Stimulated activated CD8-positive, alpha-beta memory T cell treated with anti-CD3 and anti-CD28 coated beads, Interleukin-15, amount 100 ng/mL, for 4 hours (primary cell): ENCODE measurements around the gene TRIO.
"Not testable (repeated sequence)": the region's sequence is repeated elsewhere in the genome, so short reads cannot be mapped to it uniquely, and the experiment has no call there.

Source experiments
- DNase-seq, 2 donors: peaks; one replicate each; pipeline ENCODE4 v3.0.0-alpha.2; 2020; ENCODE audit warnings: low read depth in 2 of 2

TRIO gene

GRCh38 chr5:14386884-14387624 lies 243.9 kb downstream of the TRIO start:
- DNase-seq, result no peak

- no peak for DNase-seq
These were observed 245.6 kb downstream of the TRIO start for GRCh38 chr5:14388741-14389140.

DNA sequence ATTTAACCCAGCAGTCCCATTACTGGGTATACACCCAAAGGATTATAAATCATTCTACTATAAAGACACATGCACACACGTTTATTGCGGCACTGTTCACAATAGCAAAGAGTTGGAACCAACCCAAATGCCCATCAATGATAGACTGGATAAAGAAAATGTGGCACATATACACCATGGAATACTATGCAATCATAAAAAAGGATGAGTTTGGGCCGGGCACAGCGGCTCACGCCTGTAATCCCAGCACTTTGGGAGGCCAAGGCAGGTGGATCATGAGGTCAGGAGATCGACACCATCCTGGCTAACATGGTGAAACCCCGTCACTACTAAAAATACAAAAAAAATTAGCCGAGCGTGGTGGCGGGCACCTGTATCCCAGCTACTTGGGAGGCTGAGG lies 249.4 kb downstream of the TRIO start:
- DNase-seq, result not testable (repeated sequence)

DNA sequence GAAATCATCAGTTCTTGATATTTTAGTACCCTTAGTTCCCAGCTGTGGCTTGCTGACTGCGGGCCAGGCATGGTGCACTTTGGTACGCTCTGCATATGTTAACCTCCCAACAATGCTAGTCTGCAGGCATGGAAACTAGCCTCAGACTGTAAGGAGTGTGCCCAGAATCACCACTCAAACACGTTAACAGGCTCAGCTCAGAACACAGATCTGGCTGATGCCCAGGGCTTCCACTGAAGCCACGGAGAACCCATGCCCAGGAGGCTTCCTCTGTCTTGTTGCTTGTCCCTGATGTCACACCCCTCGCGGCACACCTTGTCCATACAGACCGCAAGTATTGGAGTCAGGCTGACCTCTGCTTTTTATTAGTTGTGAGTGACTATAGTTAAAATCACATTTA lies 251.2 kb downstream of the TRIO start:
- no peak for DNase-seq

- DNase-seq, result no peak
These were observed 252.3 kb downstream of the TRIO start for GRCh38 chr5:14395411-14395810.

GRCh38 chr5:14396066-14396465 lies 252.9 kb downstream of the TRIO start:
- no peak for DNase-seq

GRCh38 chr5:14396737-14397136 lies 253.6 kb downstream of the TRIO start:
- no peak for DNase-seq

DNA sequence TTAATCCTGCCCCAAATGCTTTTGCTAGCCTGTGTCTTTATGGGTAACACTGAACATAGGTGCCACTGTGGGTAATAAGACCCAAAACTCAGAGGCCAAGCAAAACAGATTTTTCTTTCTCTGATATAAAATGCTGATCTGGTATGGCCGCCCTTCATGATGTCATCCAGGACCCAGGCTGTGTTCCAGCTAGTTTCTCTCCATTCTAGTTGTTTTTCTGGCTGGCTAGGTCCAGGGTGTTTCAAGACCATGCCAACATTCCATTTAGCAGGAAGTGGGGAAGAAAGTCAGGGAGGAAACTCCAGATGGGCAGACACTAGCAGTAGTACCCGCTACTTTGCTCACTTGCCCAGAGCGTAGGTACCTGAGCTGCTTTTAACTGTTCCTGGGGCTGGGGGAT lies 254.6 kb downstream of the TRIO start:
- no peak for DNase-seq

DNA sequence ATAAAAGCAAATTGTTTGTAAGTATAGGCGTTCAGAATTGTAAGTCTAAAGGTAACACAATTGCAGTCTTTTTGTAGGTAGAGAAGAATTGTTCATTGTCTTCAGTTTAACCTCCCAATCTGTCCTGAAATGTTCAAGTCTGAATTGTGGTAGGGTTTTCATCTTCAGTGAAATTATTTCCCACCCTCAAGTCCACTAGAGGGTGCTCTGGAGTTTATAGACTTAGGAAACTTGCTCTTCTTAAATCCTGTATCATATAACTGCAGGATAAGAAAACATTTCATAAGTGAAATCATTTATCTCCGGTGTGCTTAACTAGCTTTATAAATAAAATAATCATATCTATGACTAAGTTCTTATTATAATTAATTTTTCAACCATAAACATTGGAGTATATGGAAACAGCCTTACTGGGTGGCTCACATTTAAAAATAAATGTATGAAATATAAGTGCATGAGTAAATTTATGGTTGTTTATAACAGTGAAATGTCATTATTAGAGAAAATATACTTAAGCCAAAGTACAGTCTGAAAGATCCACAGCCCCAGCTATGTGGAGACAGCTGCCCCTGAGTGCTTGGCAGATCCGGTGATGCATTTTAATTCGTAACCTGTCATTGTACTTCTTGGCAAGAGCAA lies 256.0 kb downstream of the TRIO start:
- DNase-seq, result no peak

GRCh38 chr5:14400085-14400484 lies 256.9 kb downstream of the TRIO start:
- no peak for DNase-seq

- no peak for DNase-seq
These were observed 257.5 kb downstream of the TRIO start for GRCh38 chr5:14400611-14401010.

DNA sequence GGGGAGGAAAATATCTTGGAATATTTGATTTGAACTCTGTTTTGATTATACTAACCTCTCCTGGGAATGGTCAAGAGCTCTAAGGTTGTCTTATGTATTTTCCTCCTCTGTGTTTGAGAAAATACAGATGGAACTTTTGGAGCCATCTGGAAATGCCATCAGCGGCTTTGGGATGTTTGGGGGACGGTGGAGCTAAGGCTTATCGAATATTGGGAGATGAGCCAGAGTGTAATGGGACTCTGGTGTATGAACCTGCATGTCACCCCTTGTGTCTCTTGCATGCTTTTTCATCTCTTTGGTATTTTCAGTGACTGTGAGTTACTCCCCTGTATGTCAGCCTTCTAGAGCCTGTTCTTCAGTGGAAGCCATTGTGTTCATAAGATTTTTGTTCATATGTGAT lies 258.5 kb downstream of the TRIO start:
- no peak for DNase-seq

- no peak for DNase-seq
These were observed 259.3 kb downstream of the TRIO start for GRCh38 chr5:14402424-14402823.

- no peak for DNase-seq
These were observed 261.6 kb downstream of the TRIO start for GRCh38 chr5:14404780-14405179.

DNA sequence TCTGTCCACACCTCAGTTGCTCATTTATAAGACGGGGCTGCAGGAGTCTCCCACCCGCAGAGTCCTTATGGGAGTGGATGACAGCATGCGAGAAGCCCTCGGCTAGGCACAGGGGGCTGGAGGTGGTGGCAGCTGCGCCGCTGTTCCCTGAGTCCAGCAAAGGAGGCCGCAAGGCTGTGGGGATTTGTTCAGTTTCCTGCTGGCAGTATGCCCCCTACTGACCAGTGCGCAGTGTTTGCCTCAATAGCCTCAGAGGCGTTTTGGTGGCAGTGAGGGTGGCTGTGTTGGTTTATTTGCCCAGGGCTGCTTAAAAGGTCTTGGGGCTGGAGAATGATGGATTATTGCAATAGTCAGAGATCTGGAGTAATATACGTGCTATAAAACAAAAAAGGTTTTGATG lies 262.1 kb downstream of the TRIO start:
- no peak for DNase-seq

DNA sequence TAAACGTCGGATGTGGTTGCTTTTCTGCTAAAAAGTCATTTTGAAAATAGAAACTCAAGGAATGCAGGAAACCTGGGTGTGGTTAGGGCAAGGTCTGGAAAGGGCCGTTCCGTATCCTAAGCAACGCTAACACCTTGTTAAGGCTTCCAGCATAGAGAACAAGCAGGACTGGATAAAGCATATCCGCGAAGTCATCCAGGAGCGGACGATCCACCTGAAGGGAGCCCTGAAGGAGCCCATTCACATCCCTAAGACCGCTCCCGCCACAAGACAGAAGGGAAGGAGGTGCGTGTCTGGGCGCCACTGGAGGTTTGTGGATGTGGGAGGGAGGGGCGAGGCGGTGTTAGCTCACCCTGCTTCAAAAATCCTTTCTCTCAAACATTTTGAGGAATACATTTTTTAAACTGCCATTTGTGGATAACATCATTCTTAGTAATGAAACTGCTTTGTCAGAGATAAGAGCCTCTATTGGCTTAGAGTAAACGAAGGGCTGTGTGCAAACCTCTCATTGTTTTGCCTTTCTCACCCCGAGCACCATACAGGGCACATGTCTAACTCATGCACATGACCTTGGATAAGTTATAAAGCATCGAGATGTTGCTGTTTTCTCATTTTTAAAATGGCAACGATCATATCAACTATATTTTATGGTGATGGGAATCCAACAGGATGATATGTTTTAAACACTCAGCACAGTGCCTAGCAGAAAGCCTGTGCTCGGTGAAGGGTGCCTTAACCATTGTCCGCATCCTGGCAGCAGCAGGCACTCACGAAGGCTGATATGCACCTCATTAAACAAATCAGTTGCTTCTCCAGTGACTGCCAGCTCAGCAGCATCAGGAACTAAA lies 262.8 kb downstream of the TRIO start:
- no peak for DNase-seq

GRCh38 chr5:14406554-14406849 lies 263.4 kb downstream of the TRIO start:
- DNase-seq, result no peak

DNA sequence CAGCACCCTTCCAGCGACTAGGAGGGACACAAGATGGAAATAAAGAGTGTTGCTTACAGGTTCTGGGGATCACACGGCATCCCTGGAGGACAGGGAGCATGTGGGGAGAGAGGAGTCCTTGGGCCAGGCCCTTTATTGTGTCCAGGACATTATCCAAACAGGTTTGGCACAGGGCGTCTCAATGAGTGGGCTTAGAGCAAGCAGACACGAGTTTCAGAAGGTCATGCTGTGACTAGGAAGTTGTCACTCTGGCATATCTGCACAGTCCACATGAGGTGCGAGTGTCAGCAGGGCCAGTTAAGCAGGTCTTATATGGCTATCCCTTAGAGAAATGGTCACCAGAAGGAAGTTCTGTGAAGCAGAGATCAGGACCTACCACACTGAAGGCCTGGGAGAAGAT lies 263.9 kb downstream of the TRIO start:
- DNase-seq, result no peak

- no peak for DNase-seq
These were observed 264.6 kb downstream of the TRIO start for GRCh38 chr5:14407746-14408175.

- DNase-seq, result no peak
These were observed 265.9 kb downstream of the TRIO start for GRCh38 chr5:14408969-14409586.

- DNase-seq, result no peak
These were observed 266.9 kb downstream of the TRIO start for GRCh38 chr5:14410068-14410393.

- DNase-seq, result no peak
These were observed 267.5 kb downstream of the TRIO start for GRCh38 chr5:14410394-14411201.
